Hematopoietic multipotent progenitor cell treated with erythropoietin and hydrocortisone succinate and interleukin-3 and kit ligand, for 8 days (in vitro differentiated cells): ENCODE measurements around the gene PARP15.
"Not testable (repeated sequence)": the region's sequence is repeated elsewhere in the genome, so short reads cannot be mapped to it uniquely, and the experiment has no call there.

ENCODE experiments used
- DNase-seq: peaks from one replicate; pipeline ENCODE4 v3.0.0-alpha.2; 2015

Gene PARP15

DNA sequence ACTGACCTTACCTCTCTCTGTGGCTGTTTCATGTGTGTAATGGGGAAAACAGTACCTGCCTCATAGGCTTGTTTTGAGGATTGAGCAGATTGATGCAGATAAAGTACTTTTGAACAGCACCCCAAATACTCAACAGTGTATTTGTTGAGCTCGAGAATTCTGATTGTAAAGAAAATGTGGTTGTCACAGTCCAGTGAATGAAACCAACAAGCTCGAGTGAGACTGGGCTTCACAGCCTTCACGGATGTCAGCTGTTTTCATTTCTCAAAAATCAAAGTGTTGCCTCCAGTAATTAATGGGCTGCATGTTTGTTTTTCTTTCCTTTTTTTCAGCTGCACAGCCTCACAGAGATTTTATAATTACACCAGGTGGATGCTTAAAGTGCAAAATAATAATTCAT lies 43.7 kb downstream of the PARP15 start:
- DNase-seq, result no peak

DNA sequence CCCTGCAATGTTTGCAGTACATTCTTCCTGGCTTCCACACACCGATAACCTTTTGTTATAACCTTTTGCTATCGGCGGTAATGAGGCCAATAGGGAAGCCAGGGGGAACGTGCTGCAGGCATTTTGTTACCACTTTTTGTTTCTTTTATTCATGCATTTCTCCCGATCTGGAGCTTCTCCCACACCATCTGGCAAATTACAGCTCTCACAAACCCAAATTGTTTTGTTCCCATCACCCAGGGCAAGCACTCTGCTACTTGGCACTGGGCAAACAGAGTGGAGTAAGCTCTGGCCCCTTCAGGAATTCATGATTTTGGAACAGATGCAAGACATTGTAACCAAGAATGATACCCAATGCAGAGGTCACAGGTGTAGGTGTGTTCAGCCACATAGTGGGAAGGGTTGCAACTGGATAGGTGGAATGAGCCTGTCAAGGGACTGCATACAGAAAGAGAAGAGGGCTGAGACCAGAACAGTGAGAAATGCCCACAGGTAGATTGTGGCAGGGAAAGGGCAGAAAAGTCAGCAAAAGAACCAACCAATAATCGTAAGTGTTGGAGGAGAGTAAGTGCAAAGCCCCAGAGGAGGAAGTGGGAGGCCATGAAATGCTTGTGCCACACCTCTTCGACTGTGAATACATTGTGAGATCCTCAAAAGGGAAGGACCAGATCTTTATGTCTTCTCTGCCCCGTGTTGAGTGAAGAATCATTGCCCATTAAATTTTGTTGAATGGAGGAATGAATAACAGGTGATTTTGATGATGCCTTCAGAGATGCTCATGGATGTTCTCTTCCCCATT lies 45.8 kb downstream of the PARP15 start:
- DNase-seq, result no peak

DNA sequence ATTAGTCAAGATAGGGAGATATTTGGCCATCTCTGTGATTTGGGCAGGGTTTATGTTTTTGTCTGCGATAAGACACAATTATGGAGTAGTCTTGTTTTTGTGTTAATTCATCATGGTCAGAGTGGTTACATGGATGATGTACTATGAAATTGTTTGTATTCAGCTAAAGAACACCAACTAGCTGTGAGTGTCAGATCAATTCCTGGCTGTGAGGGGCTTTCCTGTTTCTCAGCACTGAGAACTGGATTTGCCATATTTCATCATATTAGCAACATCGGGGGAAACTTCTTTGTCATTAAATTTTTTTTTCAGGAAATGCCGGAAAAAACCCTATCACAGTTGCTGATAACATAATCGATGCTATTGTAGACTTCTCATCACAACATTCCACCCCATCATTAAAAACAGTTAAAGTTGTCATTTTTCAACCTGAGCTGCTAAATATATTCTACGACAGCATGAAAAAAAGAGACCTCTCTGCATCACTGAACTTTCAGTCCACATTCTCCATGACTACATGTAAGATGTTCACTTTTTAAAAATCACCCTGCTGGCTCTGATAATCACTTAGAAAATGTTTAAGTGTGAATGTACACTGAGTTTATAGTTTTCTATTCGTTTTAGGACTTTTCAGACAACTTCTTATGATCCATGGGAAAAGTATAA lies 49.2 kb downstream of the PARP15 start:
- DNase-seq, result no peak

DNA sequence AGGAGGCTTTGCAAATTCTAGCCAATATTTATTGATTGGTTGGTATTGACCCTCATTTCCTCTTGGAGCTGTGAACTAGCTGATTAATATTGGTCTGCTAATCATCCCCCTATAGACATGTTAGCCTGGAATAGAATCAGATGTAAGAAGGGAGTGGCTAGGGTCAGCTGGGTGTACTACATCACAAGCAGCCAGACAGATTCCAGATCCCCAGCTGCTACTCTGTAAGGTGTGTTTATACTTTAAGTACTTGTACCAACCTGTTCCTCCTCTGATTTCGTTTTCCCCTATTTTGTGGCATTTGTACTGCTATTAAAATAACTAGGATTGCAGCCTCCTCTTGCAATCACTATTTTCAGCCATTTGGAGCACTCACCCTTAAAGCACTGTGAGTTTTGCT lies 49.9 kb downstream of the PARP15 start:
- no peak for DNase-seq

DNA sequence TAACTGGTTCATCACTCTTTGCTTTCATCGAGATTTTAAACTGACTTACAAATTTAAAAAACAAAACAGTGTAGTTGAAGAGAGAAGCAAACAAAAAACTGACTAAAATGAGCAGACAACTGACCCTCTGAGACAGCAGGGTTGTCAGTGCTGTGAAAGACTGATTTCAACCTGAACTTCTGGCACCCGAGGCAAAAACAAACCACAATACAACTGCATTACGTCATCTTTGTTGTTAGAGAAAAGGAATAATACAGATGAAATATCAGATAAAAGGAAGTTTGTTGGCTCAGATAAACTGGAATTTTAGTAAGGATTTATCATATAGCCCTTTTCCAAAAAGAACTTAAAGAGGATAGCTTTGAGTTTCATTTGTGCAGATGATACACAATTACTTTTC lies 51.1 kb downstream of the PARP15 start:
- DNase-seq, result no peak

DNA sequence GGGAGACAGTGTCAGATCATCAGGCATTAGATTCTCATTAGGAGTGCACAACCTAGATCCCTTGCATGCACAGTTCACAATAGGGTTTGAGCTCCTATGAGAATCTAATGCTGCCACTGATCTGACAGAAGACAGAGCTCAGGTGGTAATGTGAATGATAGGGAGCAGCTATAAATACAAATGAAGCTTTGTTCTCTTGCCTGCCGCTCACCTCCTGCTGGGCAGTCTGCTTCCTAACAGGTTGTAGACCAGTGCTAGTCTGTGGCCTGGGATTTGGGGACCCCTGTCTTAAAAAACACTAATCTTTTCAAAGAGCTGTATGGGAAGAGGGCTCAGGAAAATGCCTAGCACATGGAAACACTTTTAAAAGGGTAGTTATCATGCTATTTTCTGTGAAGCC lies 52.3 kb downstream of the PARP15 start:
- DNase-seq, result no peak

DNA sequence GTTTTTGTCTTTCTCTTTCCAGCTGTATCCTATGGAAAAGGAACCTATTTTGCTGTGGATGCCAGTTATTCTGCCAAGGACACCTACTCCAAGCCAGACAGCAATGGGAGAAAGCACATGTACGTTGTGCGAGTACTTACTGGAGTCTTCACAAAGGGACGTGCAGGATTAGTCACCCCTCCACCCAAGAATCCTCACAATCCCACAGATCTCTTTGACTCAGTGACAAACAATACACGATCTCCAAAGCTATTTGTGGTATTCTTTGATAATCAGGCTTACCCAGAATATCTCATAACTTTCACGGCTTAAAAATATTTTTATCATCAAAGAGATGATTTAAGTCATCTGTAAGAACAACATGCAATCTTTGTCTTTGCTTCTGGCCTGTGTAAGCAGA lies 58.3 kb downstream of the PARP15 start:
- no peak for DNase-seq

DNA sequence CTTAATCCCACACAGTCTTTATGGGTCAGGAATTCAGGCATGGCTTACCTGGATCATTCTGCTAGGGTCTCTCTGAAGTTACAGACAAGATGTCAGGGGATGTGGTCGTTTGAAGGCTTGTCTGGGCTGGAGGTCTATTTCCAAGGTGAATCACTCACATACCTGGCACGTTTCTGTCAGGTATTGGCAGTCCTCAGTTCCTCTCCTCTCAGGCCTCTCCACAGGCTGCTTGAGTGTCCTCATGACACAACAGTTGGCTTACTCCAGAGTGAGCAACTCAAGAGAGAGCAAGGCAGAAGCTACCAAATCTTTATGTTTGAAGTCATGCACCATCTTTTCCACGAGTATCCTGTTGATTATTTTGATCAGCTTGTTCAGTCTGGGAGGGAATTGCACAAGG lies 59.2 kb downstream of the PARP15 start:
- DNase-seq, result no peak

DNA sequence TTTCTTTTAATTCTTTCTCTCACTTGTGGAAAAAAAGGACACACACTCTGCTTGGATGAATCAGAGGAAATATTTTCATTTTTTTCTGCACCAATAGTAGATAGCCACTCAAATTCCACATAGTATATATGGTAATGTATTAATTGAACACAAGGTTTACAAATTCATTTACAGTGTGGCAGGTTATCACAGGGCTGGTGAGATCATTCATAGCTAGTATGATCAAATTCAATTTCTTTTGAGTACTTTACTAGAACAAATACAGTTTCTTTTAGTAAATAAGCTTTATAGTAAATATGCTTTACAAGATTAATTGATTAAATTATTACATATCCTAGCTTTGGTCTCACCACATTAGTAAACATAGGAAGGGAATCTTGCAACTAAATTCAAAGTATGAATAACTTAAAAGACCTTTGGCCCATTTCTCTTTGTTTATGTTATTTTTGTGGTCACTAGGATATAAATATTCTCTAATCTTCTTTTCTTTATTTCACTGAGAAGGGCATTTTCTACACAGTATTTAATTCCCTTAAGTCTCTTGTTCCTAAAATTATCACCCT lies 63.1 kb downstream of the PARP15 start:
- no peak for DNase-seq

DNA sequence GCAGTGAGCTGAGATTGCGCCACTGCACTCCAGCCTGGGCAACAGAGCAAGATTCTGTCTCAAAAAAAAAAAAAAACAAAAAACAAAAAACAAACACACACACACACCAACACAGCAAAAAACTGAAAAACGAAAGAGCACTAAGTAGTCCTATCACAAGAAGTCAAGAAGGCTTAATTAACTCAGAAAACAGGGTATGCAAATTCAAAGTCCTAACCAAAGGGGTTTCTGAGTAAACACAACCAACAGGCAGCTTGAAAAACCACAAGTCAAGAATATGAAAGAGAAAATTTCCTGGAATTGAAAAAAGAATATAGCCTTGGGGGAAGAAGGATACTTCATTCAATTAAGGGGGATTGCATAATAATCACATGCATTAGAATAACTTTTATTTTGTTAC lies 65.5 kb downstream of the PARP15 start:
- DNase-seq, result no peak

DNA sequence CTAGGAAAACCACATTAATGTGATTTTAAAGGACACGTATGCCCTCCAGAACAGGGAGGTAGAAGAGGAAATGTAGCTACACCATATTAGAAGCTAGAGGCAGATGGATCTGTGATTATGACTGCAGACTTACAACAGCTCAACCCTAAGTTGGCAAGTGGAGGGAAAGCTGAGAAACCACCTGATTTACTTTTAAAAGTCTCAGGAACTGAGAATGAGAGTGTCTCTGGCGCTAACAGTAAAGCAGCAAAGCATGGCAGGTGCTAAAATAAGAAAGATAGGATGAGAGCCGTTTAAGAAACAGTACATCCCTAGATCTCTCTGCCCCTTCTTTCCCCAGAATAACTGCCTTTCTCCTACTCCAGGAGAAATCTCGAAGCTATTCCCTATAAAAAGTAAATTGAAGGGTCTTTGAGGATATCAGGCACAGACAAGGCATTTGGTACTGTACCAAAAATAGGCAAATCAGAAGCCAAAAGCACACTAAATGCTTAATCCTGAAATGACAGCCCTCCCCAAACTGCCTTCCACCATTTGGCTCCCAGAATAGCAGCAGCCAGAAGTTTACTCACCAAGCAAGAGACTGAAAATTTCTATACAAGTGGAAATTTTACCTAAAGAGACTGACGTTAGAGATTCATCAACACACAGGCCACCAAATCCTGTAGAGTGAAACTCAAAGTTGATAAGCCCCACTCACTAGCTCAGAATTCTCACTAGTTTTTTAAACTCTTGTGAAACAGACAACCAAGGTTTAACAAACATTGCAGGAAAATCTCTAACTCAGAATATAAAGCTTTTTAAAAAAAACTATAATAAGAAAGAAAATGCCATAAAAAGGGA lies 68.9 kb downstream of the PARP15 start:
- no peak for DNase-seq

DNA sequence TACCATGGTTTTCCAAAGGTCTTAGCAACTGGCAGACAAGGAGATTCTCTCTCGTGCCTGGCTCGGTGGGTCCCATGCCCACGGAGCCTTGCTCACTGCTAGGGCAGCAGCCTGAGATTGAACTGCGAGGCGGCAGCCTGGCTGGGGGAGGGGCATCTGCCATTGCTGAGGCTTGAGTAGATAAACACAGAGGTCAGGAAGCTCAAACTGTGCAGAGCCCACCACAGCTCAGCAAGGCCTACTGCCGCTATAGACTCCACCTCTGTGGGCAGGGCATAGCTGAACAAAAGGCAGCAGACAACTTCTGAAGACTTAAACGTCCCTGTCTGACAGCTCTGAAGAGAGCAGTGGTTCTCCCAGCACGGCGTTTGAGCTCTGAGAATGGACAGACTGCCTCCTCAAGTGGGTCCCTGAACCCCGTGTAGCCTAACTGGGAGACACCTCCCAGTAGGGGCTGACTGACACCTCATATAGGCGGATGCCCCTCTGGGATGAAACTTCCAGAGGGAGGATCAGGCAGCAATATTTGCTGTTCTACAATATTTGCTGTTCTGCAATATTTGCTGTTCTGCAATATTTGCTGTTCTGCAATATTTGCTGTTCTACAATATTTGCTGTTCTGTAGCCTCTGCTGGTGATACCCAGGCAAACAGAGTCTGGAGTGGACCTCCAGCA lies 73.9 kb downstream of the PARP15 start:
- DNase-seq, result not testable (repeated sequence)

DNA sequence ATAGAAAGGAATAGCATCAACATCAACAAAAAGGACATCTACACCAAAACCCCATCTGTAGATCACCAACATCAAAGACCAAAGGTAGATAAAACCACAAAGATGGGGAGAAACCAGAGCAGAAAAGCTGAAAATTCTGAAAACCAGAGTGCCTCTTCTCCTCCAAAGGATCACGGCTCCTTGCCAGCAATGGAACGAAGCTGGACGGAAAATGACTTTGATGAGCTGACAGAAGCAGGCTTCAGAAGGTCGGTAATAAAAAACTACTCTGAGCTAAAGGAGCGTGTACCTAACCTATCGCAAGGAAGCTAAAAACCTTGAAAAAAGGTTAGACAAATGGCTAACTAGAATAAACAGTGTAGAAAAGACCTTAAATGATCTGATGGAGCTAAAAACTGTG lies 74.5 kb downstream of the PARP15 start:
- not testable (repeated sequence) for DNase-seq

DNA sequence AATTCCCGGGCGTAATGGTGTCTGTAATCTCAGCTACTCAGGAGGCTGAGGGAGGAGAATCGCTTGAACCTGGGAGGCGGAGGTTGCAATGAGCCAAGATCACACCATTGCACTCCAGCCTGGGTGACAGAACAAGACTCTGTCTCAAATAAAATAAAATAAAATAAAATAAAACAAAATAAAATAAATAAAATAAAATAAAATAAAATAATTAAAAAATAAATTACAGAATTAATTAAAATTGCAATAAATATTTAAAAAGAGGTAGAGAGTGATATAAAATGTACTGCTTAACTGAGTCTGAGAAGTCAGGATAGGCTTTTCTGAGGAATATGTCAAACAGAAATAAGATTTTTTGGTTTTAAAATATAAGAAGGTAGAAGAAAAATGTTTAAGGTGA lies 80.9 kb downstream of the PARP15 start:
- DNase-seq, result not testable (repeated sequence)

DNA sequence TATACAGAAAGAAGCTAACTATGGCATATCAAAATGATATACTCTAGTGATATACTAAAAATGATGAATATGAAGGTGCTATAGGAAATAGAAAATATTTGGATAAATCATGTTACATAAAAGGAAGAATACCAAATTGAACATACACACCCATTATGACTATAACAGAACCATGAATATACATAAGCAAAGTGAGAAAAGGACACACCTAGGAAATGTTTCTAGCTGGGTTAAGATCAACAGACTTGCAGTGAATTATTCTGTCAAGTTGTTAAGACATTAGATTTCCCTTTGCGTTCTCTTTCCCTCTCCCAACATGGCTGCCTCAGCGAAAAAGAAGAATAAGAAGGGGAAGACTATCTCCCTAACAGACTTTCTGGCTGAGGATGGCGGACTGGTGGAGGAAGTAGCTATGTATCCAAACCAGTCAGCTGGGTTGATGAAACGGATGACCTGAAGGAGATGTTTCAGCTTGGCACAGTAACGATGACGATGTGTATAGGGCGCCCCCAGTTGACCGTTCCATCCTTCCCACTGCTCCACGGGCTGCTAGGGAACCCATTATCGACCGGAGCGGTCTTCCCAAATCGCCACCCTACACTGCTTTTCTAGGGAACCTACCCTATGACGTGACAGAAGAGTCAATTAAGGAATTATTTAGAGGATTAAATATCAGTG lies 83.0 kb downstream of the PARP15 start:
- peak; percentile 24 for DNase-seq

DNA sequence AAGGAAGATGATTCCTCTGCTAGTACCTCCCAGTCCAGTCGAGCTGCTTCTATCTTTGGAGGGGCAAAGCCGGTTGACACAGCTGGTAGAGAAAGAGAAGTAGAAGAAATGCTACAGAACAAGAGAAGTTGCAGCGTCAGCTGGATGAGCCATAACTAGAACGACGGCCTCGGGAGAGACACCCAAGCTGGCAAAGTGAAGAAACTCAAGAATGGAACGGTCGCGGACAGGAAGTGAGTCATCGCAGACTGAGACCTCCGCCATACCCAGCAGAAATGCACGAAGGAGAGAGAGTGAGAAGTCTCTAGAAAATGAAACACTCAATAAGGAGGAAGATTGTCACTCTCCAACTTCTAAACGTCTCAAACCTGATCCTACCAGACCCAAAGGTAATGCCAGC lies 84.2 kb downstream of the PARP15 start:
- no peak for DNase-seq

DNA sequence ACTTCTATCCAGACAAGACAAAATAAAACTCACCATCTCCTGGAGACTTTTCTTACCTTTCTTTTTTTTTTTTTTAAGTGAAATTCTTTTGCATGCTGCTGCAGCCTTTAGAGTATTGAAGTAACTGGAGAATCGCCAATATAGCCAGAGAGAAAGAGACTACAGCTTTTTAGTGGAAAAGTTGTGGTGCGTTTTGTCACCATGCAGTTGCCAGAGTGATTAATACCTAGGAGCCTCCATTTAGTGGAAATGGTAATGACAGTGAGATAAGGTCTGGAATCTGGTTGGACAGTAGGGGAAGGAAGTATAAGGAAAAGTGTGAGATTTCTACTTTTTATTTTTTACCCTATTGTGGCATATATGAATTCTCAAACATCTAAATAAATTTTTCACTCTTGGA lies 85.1 kb downstream of the PARP15 start:
- DNase-seq, result no peak

DNA sequence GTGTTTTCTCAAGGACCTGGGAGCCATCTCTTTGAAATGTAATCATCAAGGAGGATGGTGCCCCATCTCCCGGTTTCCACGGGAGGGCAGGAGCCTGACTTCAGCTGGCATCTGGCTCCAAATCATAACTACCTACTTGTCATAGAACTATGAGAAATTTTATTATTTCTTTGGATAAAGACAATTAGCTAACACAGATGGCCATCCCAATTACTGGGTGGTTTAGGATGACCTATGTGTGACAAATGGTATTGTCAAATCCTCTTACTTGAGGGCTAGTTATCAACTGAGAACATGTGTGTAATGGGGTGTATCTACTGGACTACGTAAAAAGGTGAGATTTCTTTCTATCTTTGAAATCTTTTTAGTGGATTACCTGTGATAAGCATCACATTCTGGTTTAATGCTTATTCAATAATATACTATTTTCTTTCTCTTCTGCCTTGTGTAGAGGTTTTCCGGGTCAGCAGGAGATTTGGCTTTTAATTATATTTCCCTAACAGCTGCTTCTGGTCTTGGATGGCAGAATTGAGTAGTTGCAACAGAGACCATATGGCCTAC lies 87.9 kb downstream of the PARP15 start:
- DNase-seq, result no peak

DNA sequence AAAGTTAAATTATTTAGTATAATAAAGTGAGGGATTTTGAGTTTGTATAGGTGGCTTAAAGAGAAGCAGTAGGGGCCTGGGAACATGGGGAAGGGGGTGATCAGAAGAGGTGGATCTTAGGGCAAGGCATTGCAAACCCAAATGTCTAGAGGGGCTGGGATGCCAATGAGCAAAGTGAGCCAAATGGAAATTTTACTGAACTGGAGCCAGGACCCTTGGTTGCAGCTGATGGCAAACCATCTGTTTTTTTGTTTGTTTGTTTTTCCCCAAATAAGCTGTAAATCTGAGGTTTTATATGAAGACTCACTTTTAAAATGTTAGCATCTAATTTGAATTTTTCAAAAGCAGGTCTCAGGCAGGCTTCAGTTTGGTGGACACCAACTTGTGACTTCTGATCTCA lies 88.4 kb downstream of the PARP15 start:
- no peak for DNase-seq

DNA sequence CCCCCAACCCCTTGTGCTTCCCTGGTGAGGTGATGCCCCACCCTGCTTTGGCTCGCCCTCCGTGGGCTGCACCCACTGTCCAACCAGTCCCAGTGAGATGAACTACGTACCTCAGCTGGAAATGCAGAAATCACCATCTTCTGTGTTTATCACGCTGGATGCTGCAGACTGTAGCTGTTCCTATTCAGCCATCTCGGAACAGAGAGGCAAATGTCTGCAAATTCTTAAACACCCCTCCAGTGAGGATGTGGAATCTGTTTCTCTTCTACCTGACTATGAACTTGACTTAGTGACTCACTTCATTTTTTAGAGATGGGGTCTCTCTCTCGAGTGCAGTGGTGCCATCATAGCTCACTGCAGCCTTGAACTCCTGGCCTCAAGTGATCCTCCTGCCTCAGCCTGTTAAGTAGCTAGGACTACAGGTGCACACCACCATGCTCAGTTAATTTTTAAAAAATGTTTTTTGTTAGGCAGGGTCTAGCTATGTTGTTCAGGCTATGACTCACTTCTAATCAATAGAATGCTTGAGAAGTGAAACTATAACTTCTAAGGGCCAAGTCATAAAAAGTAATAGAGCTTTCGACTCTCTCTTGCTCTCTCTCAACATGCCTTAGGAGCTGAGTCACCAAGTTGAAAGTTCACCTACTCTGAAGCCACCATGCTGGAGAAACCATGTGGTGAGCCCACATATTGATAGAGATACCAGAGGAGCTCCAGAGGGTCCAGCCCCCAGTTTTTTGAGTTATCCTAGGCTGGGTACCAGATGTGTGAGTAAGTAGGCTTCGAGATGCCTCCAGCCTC lies 91.7 kb downstream of the PARP15 start:
- no peak for DNase-seq

DNA sequence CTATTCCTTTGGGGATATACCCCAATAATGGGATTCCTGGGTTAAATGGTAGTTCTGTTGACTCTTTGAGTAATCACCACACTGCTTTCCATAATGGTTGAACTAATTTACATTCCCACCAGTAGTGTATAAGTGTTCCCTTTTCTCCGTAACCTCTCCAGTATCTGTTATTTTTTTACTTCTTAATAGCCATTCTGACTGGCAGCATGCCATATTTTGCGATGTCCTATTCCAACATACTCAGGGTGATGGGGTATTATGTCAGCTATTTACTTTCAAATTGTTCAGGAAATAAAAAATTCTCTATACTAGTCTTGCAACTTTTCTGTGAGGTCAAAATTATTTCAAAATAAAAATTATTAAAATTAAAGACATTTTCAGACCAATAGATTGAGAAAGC lies 94.1 kb downstream of the PARP15 start:
- DNase-seq, result no peak
